Vagina (tissue), 2 donors: ENCODE data around the gene DHRS7. TPM values are rescaled to one million over a fixed set of nuclear protein-coding genes. Genes with fewer than 3 reads are reported as not detected.

Experiments used
- DNase-seq, 2 donors: peaks; one replicate each; pipeline ENCODE4 v3.0.0-alpha.2; 2017; ENCODE audit errors: extremely low spot score in 2 of 2
- H3K27ac ChIP-seq: fragments of 200-600 bp; sonication (generic); one replicate; pipeline ENCODE4 v1.5.1; 2019
- H3K27me3 ChIP-seq: fragments of 200-600 bp; sonication (generic); one replicate; pipeline ENCODE4 v1.5.1; 2019
- H3K36me3 ChIP-seq, 2 donors: fragments of 200-600 bp; sonication (generic); one replicate each; pipeline ENCODE4 v1.5.1; 2017 to 2019
- H3K4me1 ChIP-seq: fragments of 200-600 bp; sonication (generic); one replicate; pipeline ENCODE4 v1.5.1; 2019
- H3K4me3 ChIP-seq, 2 donors: fragments of 200-600 bp; sonication (generic); 1 replicate in 1 of 2; 2 replicates in 1 of 2; pipeline ENCODE4 v1.5.1; 2016 to 2019
- H3K9me3 ChIP-seq: fragments of 200-600 bp; sonication (generic); one replicate; pipeline ENCODE4 v1.5.1; 2019
- POLR2A ChIP-seq, 2 donors: fragments of 450-650 bp; IDR thresholded peaks; one replicate each; pipeline ENCODE4 v1.6.1; 2017; ENCODE audit warnings: antibody characterized with exemption in 2 of 2, mild to moderate bottlenecking in 2 of 2, moderate library complexity in 2 of 2
- POLR2AphosphoS5 ChIP-seq, 2 donors: sonication (generic); formaldehyde crosslinking; IDR thresholded peaks; one replicate each; pipeline ENCODE4 v1.9.0; 2017; ENCODE audit warnings: antibody characterized with exemption in 2 of 2, mild to moderate bottlenecking in 2 of 2, low read depth in 1 of 2; ENCODE audit not compliant: insufficient read depth in 1 of 2
- intact Hi-C: fragments of 100-400 bp; cut with DNase I; formaldehyde crosslinking; loops from one replicate; pipeline ENCODE4 v1.15.1; 2023
- total RNA-seq: library from RNA; depleted of rRNA; stranded (reverse); fragments of >200 nt; gene quantifications from one replicate; pipeline ENCODE4 v1.2.3, GENCODE V29; 2016
- TF ChIP-seq, protein P1 (sequence below), 3 experiments: fragments of 450-650 bp in 2 of 3; fragments of 200-600 bp in 1 of 3; sonication (generic) in 1 of 3; IDR thresholded peaks; one replicate each; pipeline ENCODE4 v1.5.1; 2017 to 2019; ENCODE audit warnings: antibody characterized with exemption in 3 of 3, mild to moderate bottlenecking in 2 of 3, moderate library complexity in 2 of 3

The DHRS7 gene
- total RNA-seq, 1 donor from 2014 or later: 43.0 TPM

DNA sequence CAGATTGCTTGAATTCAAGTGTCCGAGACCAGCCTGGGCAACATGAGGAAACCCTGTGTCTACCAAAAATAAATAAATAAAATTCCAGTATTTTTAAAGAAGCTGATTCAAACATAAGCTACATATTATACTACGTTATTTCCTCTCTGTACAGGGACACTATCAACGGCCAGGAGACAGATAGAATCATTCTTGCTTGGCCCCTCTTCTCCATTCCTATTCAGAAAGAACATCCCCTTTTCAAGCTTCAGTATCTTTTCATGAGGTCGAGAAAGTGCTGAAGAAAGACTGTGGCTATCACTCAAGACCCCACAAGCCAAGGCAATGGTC lies 314 bp upstream of the DHRS7 start:
- Histone ChIP-seq H3K36me3 (no peaks in the 10 kb centered on the region), H3K27me3 (no peaks in the 10 kb centered on the region), H3K27ac (peak overlapping the region; percentile 96), H3K9me3 (no peaks in the 10 kb centered on the region), H3K4me1 (peaks cover 20% of the 10 kb centered on the region), H3K4me3 (peak overlapping the region; percentile 60 to 83)
- intact Hi-C loops: loop anchor here (2.0 kb wide), 1 partner anchor 73 kb away; no protein-coding TSS in a partner anchor
- no peak for DNase-seq
- TF ChIP-seq, protein P1, sequence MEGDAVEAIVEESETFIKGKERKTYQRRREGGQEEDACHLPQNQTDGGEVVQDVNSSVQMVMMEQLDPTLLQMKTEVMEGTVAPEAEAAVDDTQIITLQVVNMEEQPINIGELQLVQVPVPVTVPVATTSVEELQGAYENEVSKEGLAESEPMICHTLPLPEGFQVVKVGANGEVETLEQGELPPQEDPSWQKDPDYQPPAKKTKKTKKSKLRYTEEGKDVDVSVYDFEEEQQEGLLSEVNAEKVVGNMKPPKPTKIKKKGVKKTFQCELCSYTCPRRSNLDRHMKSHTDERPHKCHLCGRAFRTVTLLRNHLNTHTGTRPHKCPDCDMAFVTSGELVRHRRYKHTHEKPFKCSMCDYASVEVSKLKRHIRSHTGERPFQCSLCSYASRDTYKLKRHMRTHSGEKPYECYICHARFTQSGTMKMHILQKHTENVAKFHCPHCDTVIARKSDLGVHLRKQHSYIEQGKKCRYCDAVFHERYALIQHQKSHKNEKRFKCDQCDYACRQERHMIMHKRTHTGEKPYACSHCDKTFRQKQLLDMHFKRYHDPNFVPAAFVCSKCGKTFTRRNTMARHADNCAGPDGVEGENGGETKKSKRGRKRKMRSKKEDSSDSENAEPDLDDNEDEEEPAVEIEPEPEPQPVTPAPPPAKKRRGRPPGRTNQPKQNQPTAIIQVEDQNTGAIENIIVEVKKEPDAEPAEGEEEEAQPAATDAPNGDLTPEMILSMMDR (IDR thresholded peaks at IDR 0.05): peak in 1 of 3 experiments; percentile 36
- TF ChIP-seq POLR2AphosphoS5 (IDR thresholded peaks at IDR 0.05; ENCODE audit: insufficient read depth in 1 of 2, low read depth in 1 of 2): no peak
- no peak for TF ChIP-seq POLR2A (IDR thresholded peaks at IDR 0.05)

DNA sequence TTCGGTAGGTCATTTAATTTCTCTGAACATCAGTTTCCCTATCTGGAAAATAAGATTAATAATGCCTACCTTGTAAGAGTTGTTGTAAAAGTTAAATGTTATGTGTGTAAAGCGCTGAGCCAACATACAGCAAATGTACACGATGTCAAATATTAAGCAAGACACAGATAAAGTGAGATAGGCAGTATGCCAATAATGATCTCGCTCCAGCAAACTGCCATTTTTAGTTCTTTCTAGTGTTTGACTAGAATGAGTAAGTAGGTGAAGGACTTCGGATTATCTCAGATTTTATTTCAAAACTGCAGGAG lies 840 bp downstream of the DHRS7 start:
- H3K36me3 ChIP-seq: no peaks in the 10 kb centered on the region
- peaks cover 20% of the 10 kb centered on the region for H3K4me1 ChIP-seq
- intact Hi-C loops: loop anchor here (2.0 kb wide), 1 partner anchor 72 kb away; no protein-coding TSS in a partner anchor

GRCh38 chr14:60163693-60164092 lies 1.5 kb downstream of the DHRS7 start:
- no peak overlapping the region for H3K27ac ChIP-seq
- H3K4me1 ChIP-seq: peaks cover 20% of the 10 kb centered on the region
- H3K27me3 ChIP-seq: no peaks in the 10 kb centered on the region
- H3K9me3 ChIP-seq: no peaks in the 10 kb centered on the region
- intact Hi-C loops: loop anchor here (2.0 kb wide), 1 partner anchor 71 kb away; no protein-coding TSS in a partner anchor
- H3K36me3 ChIP-seq: no peaks in the 10 kb centered on the region
- TF ChIP-seq POLR2AphosphoS5 (IDR thresholded peaks at IDR 0.05; ENCODE audit: insufficient read depth in 1 of 2, low read depth in 1 of 2): no peak
- TF ChIP-seq, protein P1 (IDR thresholded peaks at IDR 0.05): no peak
- TF ChIP-seq POLR2A (IDR thresholded peaks at IDR 0.05): no peak
- DNase-seq: no peak
- peak overlapping the region in 1 of 2 donors; percentile 83 for H3K4me3 ChIP-seq

More for the DNA sequence above, 840 bp downstream of the DHRS7 start:
- Histone ChIP-seq H3K27me3 (no peaks in the 10 kb centered on the region), H3K9me3 (no peaks in the 10 kb centered on the region), H3K27ac (peak overlapping the region; percentile 96), H3K4me3 (peak overlapping the region; percentile 60 to 83)
- no peak for TF ChIP-seq POLR2A (IDR thresholded peaks at IDR 0.05)
- TF ChIP-seq, protein P1 (IDR thresholded peaks at IDR 0.05): no peak
- TF ChIP-seq POLR2AphosphoS5 (IDR thresholded peaks at IDR 0.05; ENCODE audit: insufficient read depth in 1 of 2, low read depth in 1 of 2): no peak
- no peak for DNase-seq

GRCh38 chr14:60161196-60162107 lies 3.7 kb downstream of the DHRS7 start:
- no peak overlapping the region for H3K4me3 ChIP-seq
- DNase-seq: no peak
- no peaks in the 10 kb centered on the region for H3K36me3 ChIP-seq
- intact Hi-C loops: no loop called here
- H3K4me1 ChIP-seq: peaks cover 20% of the 10 kb centered on the region
- TF ChIP-seq POLR2AphosphoS5 (IDR thresholded peaks at IDR 0.05; ENCODE audit: insufficient read depth in 1 of 2, low read depth in 1 of 2) (no peak), POLR2A (IDR thresholded peaks at IDR 0.05) (no peak)
- TF ChIP-seq, protein P1 (IDR thresholded peaks at IDR 0.05): no peak
- no peak overlapping the region for H3K27ac ChIP-seq
- H3K9me3 ChIP-seq: no peaks in the 10 kb centered on the region
- H3K27me3 ChIP-seq: no peaks in the 10 kb centered on the region

DNA sequence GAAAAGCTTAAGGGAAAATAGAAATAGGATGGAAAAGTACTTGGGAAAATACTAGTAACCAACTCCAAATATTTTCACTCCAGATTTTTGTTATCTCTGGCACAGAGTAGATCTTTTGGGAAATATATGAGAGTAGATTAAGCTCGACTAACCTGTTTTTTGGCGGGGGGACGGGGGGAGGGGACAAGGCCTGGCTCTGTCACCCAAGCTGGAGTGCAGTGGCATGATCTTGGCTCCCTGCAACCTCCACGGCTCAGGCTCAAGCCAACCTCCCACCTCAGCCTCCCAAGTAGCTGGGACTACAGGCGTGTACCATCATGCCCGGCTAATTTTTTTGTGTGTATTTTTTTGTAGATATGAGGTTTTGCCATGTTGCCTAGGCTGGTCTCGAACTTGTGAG lies 4.8 kb downstream of the DHRS7 start:
- Histone ChIP-seq H3K4me3 (no peak overlapping the region), H3K9me3 (no peaks in the 10 kb centered on the region), H3K27me3 (no peaks in the 10 kb centered on the region), H3K27ac (no peak overlapping the region), H3K36me3 (no peaks in the 10 kb centered on the region), H3K4me1 (peaks cover 11% of the 10 kb centered on the region)
- DNase-seq: no peak
- intact Hi-C loops: no loop called here
- TF ChIP-seq, protein P1 (IDR thresholded peaks at IDR 0.05): no peak
- TF ChIP-seq POLR2AphosphoS5 (IDR thresholded peaks at IDR 0.05; ENCODE audit: insufficient read depth in 1 of 2, low read depth in 1 of 2) (no peak), POLR2A (IDR thresholded peaks at IDR 0.05) (no peak)
